Hair follicle dermal papilla cell (primary cell): ENCODE measurements around the gene F2RL3. TPM values are rescaled to one million over a fixed set of nuclear protein-coding genes. Genes with fewer than 3 reads are reported as not detected.

Experiments
- small RNA-seq: library from RNA; depleted of rRNA; stranded (forward); fragments of <200 nt; gene quantifications from one replicate; pipeline ENCODE3, GENCODE V24; 2012
- total RNA-seq: library from RNA; depleted of rRNA; stranded (reverse); fragments of >200 nt; gene quantifications from 2 replicates; pipeline ENCODE4 v1.2.3, GENCODE V29; 2012

The F2RL3 gene
- 0.12 TPM in 1 of 2 replicates, not detected in the other for total RNA-seq

DNA sequence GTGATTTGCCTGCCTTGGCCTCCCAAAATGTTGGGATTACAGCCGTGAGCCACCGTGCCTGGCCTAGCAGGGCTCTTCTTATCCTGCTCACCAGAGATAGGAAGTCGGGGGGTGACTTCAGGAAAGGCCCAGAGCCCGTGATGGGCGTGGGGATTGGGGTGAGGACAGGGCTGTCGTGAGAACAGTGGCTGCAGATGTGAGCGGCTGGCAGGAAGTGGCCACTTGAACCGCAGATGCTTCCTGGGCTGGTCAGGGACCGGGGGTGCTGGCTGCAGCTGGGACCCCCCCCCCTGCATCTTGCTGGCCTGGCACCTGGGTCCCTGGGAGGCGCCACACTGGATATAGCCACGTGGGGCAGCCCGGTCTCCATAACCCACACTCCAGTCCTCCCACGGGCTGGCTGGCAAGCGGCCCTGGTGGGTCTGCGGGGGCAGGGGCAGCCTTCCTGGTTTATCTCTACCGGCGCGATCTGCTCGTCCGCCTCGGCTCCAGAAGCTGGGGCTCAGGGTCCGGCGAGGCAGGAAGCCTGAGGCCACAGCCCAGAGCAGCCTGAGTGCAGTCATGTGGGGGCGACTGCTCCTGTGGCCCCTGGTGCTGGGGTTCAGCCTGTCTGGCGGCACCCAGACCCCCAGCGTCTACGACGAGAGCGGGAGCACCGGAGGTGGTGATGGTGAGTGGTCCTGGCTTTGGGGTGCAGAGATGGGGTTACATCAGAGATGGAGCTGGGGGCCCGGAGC lies at the start of gene F2RL3:
Gene F2RL3, plus strand, starts transcription at position 371 of the 737 bp plus-strand sequence. Its CDS starts 191 bp downstream, at position 562.

Small RNAs within 50 kb of the gene (small RNA-seq; reads per million reads assigned to genes)
- gene RN7SL823P (not detected), gene RN7SL835P (not detected)

Other genes with a start within 250 kb of the F2RL3 start
- 51.4 and 64.1 TPM in 2 replicates for gene SMIM7, start 228.9 kb upstream of the F2RL3 start, total RNA-seq
- gene TMEM38A, start 227.9 kb upstream of the F2RL3 start, total RNA-seq: 0.97 and 1.3 TPM in 2 replicates
- gene NWD1, start 169.2 kb upstream of the F2RL3 start, total RNA-seq: not detected in 2 replicates
- 31.1 and 44.6 TPM in 2 replicates for gene SIN3B, start 59.6 kb upstream of the F2RL3 start, total RNA-seq
- gene CPAMD8, start 137.8 kb downstream of the F2RL3 start, total RNA-seq: 0.97 and 1.1 TPM in 2 replicates
- gene HAUS8, start 186.5 kb downstream of the F2RL3 start, total RNA-seq: 1.3 and 1.6 TPM in 2 replicates
- gene MYO9B, start 186.8 kb downstream of the F2RL3 start, total RNA-seq: 86.1 and 106 TPM in 2 replicates